Trophoblast cell (in vitro differentiated cells and primary cell): Measurements from ENCODE around the gene COL5A3.
"Not testable (repeated sequence)": the region's sequence is repeated elsewhere in the genome, so short reads cannot be mapped to it uniquely, and the experiment has no call there.

Experiments used
- DNase-seq, 2 donors: peaks; one replicate each; pipeline ENCODE4 v3.0.0-alpha.2; 2016
- H2AFZ ChIP-seq: 2 replicates; pipeline ENCODE4 v1.6.1; 2013; ENCODE audit warnings: low read length, moderate library complexity, mild to moderate bottlenecking; ENCODE audit not compliant: insufficient read depth, poor library complexity
- H2AK5ac ChIP-seq: 2 replicates; pipeline ENCODE4 v1.6.1; 2013; ENCODE audit warnings: mild to moderate bottlenecking, low read length
- H2BK120ac ChIP-seq: 2 replicates; pipeline ENCODE4 v1.6.1; 2013; ENCODE audit warnings: low read length, mild to moderate bottlenecking, moderate library complexity; ENCODE audit not compliant: insufficient read depth, poor library complexity
- H2BK12ac ChIP-seq: 2 replicates; pipeline ENCODE4 v1.6.1; 2013; ENCODE audit warnings: mild to moderate bottlenecking, low read length, moderate library complexity
- H2BK5ac ChIP-seq: 2 replicates; pipeline ENCODE4 v1.6.1; 2013; ENCODE audit warnings: low read length, low read depth, moderate library complexity, mild to moderate bottlenecking; ENCODE audit not compliant: poor library complexity
- H3K14ac ChIP-seq: 2 replicates; pipeline ENCODE4 v1.6.1; 2013; ENCODE audit warnings: mild to moderate bottlenecking, low read length
- H3K18ac ChIP-seq: 2 replicates; pipeline ENCODE4 v1.6.1; 2013; ENCODE audit warnings: mild to moderate bottlenecking, low read length
- H3K23ac ChIP-seq: 2 replicates; pipeline ENCODE4 v1.6.1; 2013; ENCODE audit warnings: low read length
- H3K27ac ChIP-seq: 2 replicates; pipeline ENCODE4 v1.5.1; 2013; ENCODE audit warnings: low read depth, mild to moderate bottlenecking, inconsistent platforms, low read length, moderate library complexity
- H3K27me3 ChIP-seq: 2 replicates; pipeline ENCODE4 v1.6.1; 2013; ENCODE audit warnings: inconsistent platforms, mild to moderate bottlenecking, low read length, moderate library complexity; ENCODE audit not compliant: insufficient read depth
- H3K36me3 ChIP-seq, 2 experiments: 1 replicate in 1 of 2; 2 replicates in 1 of 2; pipeline ENCODE4 v1.6.1; 2013; ENCODE audit warnings: low read length in 2 of 2, mild to moderate bottlenecking in 2 of 2, moderate library complexity in 1 of 2; ENCODE audit not compliant: insufficient read depth in 2 of 2, control insufficient read depth in 1 of 2
- H3K4ac ChIP-seq: 2 replicates; pipeline ENCODE4 v1.6.1; 2013; ENCODE audit warnings: low read depth, mild to moderate bottlenecking, low read length, moderate library complexity
- H3K4me1 ChIP-seq, 2 experiments: 1 replicate in 1 of 2; 2 replicates in 1 of 2; pipeline ENCODE4 v1.6.1; 2013; ENCODE audit warnings: low read length in 2 of 2, mild to moderate bottlenecking in 2 of 2, moderate library complexity in 1 of 2; ENCODE audit not compliant: insufficient read depth in 2 of 2, control insufficient read depth in 1 of 2
- H3K4me2 ChIP-seq: 2 replicates; pipeline ENCODE4 v1.6.1; 2013; ENCODE audit warnings: inconsistent platforms, mild to moderate bottlenecking, low read length, moderate library complexity
- H3K4me3 ChIP-seq: 2 replicates; pipeline ENCODE4 v1.5.1; 2013; ENCODE audit warnings: mild to moderate bottlenecking, low read depth, low read length, inconsistent platforms
- H3K79me1 ChIP-seq: one replicate; pipeline ENCODE4 v1.6.1; 2013; ENCODE audit warnings: low read length
- H3K79me2 ChIP-seq: 2 replicates; pipeline ENCODE4 v1.6.1; 2013; ENCODE audit warnings: low read length, mild to moderate bottlenecking; ENCODE audit not compliant: control insufficient read depth, insufficient read depth, poor library complexity
- H3K9ac ChIP-seq: 2 replicates; pipeline ENCODE4 v1.6.1; 2013; ENCODE audit warnings: mild to moderate bottlenecking, low read length
- H3K9me3 ChIP-seq: 2 replicates; pipeline ENCODE4 v1.6.1; 2013; ENCODE audit warnings: low read depth, mild to moderate bottlenecking, control low read depth, inconsistent platforms, low read length; ENCODE audit not compliant: insufficient read depth
- H4K12ac ChIP-seq: 2 replicates; pipeline ENCODE4 v1.6.1; 2013; ENCODE audit warnings: low read depth, mild to moderate bottlenecking, low read length, moderate library complexity
- H4K8ac ChIP-seq: 2 replicates; pipeline ENCODE4 v1.6.1; 2013; ENCODE audit warnings: low read depth, mild to moderate bottlenecking, low read length, moderate library complexity
- H4K91ac ChIP-seq: one replicate; pipeline ENCODE4 v1.6.1; 2013; ENCODE audit warnings: low read depth, mild to moderate bottlenecking, low read length, moderate library complexity
- WGBS: extraction: QIAGEN DNeasy Blood & Tissue Kit; methylation state at CpG from one replicate; pipeline ENCODE4 v1.1.7; 2013; ENCODE audit warnings: missing lambda C conversion rate; ENCODE audit not compliant: insufficient read length, insufficient coverage; ENCODE audit errors: extremely low coverage; 5-methylcytosine and 5-hydroxymethylcytosine counted together

The COL5A3 gene

DNA sequence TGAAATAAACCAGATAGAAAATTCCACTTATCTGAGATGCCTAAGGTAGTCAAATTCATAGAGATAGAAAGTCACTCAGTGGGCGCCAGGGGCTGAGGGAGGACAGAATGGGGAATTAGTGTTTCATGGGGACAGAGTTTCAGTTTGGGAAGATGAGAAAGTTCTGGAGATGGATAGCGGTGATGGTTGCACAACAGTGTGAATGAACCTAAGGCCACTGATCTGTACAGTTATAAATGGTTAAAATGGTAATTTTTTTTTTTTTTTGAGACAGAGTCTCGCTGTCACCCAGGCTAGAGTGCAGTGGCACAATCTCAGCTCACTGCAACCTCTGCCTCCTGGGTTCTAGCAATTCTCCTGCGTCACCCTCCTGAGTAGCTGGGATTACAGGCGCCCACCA lies 12.8 kb upstream of the COL5A3 start:
- not testable (repeated sequence) for H3K18ac ChIP-seq, H3K27ac ChIP-seq, H3K4me3 ChIP-seq, H3K4me2 ChIP-seq, H2BK120ac ChIP-seq, H3K79me1 ChIP-seq, H2AK5ac ChIP-seq, H4K12ac ChIP-seq, H2BK5ac ChIP-seq, H3K36me3 ChIP-seq, DNase-seq, H3K9me3 ChIP-seq, H3K4me1 ChIP-seq, H3K23ac ChIP-seq, H3K27me3 ChIP-seq, H2BK12ac ChIP-seq, H4K91ac ChIP-seq, H3K14ac ChIP-seq, H3K9ac ChIP-seq, H3K4ac ChIP-seq, H3K79me2 ChIP-seq, H4K8ac ChIP-seq, H2AFZ ChIP-seq
- no CpG with 5 or more reads among the region's 5 CpGs for WGBS

DNA sequence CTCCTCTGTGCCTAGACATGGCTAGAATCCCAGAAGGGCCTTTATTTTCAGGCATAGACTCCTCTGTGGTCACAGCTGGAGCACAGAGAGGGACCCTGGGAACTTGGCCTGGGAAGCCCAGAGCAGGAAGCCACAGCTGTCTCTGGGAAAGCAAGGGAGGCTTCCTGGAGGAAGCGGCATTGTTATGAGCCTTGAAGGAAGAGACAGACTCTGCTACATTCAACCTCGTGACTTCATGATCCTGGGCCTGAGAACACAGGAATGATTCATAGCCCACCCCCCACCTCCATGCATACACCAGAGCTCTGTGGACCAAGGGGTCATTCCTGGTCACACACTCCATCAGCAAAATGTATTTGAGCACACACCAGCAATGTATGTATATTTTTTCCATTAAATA lies 11.6 kb upstream of the COL5A3 start:
- no peak overlapping the region for H2AK5ac ChIP-seq
- H3K23ac ChIP-seq = no peak overlapping the region
- no peak overlapping the region for H2BK12ac ChIP-seq
- H3K4me2 ChIP-seq = no peak overlapping the region
- H3K36me3 ChIP-seq = no peaks in the 10 kb centered on the region
- H3K18ac ChIP-seq = no peak overlapping the region
- no peak overlapping the region for H3K14ac ChIP-seq
- H3K4ac ChIP-seq = no peak overlapping the region
- H3K9me3 ChIP-seq = no peaks in the 10 kb centered on the region
- H4K12ac ChIP-seq = no peak overlapping the region
- no peaks in the 10 kb centered on the region for H3K4me1 ChIP-seq
- H3K79me1 ChIP-seq = no peaks in the 10 kb centered on the region
- no peaks in the 10 kb centered on the region for H3K79me2 ChIP-seq
- H3K27ac ChIP-seq = no peak overlapping the region
- H3K9ac ChIP-seq = no peak overlapping the region
- no peak overlapping the region for H3K4me3 ChIP-seq
- no CpG with 5 or more reads among the region's 2 CpGs for WGBS
- H2AFZ ChIP-seq = no peak overlapping the region
- H2BK5ac ChIP-seq = no peak overlapping the region
- H3K27me3 ChIP-seq = no peaks in the 10 kb centered on the region
- no peak overlapping the region for H4K8ac ChIP-seq
- no peak for DNase-seq
- H2BK120ac ChIP-seq = no peak overlapping the region
- no peak overlapping the region for H4K91ac ChIP-seq

DNA sequence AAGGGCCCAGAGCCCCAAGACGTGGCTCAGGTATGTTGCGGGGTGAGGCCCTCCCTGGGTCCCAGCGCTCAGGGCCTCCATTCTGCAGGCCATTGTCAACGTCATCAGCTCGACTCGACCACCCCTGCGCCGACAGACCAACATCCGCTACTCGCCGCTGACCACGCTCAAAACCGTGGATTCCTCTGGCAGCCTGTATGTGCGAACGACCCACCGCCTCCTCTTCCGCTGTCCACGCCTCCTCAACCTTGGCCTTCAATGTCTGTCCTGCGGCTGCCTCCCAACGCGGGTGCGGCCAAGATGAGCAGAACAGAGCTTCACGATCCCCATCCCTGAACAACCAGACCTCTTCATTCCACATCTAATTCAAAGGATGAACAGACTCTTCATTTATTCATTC lies 11.1 kb upstream of the COL5A3 start:
- Histone ChIP-seq H3K79me2 (no peaks in the 10 kb centered on the region), H2AFZ (no peak overlapping the region), H3K4me3 (no peak overlapping the region), H2AK5ac (no peak overlapping the region), H3K79me1 (no peaks in the 10 kb centered on the region), H4K12ac (no peak overlapping the region), H3K23ac (no peak overlapping the region), H3K9me3 (no peaks in the 10 kb centered on the region), H3K9ac (no peak overlapping the region), H2BK5ac (no peak overlapping the region), H3K36me3 (no peaks in the 10 kb centered on the region), H3K27me3 (no peaks in the 10 kb centered on the region), H3K27ac (no peak overlapping the region), H3K14ac (no peak overlapping the region), H3K4me1 (no peaks in the 10 kb centered on the region), H3K4me2 (no peak overlapping the region), H3K4ac (no peak overlapping the region), H2BK120ac (no peak overlapping the region), H2BK12ac (no peak overlapping the region), H4K8ac (no peak overlapping the region), H3K18ac (no peak overlapping the region), H4K91ac (no peak overlapping the region)
- no CpG with 5 or more reads among the region's 23 CpGs for WGBS
- DNase-seq = no peak

DNA sequence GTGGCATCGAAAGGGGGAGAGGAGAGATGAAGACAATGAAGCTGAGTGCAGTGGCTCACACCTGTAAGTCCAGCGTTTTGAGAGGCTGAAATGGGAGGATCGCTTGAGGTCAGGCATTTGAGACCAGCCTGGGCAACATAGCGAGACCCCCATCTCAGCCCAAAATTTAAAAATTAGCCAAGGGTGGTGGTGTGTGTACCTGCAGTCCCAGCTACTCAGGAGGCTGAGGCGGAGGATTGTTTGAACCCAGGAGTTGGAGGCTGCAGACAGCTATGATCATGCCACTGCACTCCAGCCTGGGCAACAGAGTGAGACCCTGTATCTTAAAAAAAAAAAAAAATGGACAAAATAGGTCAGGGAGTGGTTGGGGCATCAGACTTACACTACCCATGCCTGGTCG lies 10.5 kb upstream of the COL5A3 start:
- Histone ChIP-seq H2AK5ac (no peak overlapping the region), H3K9ac (no peak overlapping the region), H3K4me2 (no peak overlapping the region), H3K4me1 (no peaks in the 10 kb centered on the region), H4K12ac (no peak overlapping the region), H4K91ac (no peak overlapping the region), H3K36me3 (no peaks in the 10 kb centered on the region), H3K27me3 (no peaks in the 10 kb centered on the region), H3K23ac (no peak overlapping the region), H2BK120ac (no peak overlapping the region), H4K8ac (no peak overlapping the region), H3K9me3 (no peaks in the 10 kb centered on the region), H3K4me3 (no peak overlapping the region), H3K14ac (no peak overlapping the region), H2BK5ac (no peak overlapping the region), H3K79me2 (no peaks in the 10 kb centered on the region), H2BK12ac (no peak overlapping the region), H3K18ac (no peak overlapping the region), H2AFZ (no peak overlapping the region), H3K27ac (no peak overlapping the region), H3K79me1 (no peaks in the 10 kb centered on the region), H3K4ac (no peak overlapping the region)
- no peak for DNase-seq
- WGBS = no CpG with 5 or more reads among the region's 6 CpGs
